ENCODE data around the gene NUF2. TPM values are rescaled to one million over a fixed set of nuclear protein-coding genes. Genes with fewer than 3 reads are reported as not detected.
"Not testable (repeated sequence)": the region's sequence is repeated elsewhere in the genome, so short reads cannot be mapped to it uniquely, and the experiment has no call there.

NUF2 gene
- total RNA-seq, 2 experiments from 2014 or later: 86.1 to 92.5 TPM

DNA sequence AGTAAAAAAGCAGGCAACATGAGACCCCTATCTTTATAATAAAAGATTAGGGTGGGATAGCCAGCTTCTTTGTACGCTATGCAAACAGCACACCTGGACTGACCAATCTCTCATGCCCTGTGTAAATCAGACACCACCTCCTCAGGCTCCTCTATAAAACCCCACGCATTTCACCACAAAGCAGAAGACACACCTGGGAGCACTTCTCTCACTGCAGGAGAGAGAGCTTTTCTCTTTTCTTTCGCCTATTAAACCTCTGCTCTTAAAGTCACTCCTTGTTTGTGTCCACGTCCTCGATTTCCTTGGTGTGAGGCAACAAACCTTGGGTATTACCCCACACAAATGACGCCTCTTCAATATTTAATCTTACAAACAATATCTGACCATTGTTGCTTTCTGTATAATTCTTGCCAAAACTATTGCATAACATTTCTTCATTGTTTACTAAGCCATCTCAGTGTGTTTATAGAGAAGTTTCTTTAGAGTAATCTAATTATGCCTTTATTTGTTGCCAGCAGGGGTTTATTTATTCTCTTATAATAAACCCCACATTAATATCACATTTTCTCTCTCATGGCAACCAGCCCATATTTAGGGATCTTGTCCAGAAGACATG is 31.6 kb upstream of the NUF2 start:
- no TSS peak for BruUV-seq (replicated peaks)
- DNase-seq (ENCODE audit: low spot score): no peak
- intact Hi-C loops (cut with micrococcal nuclease; ENCODE audit: unreplicated experiment): no loop called here
- Histone ChIP-seq H3K9me3 (ENCODE audit: low read length) (no peaks in the 10 kb centered on the region), H2AFZ (ENCODE audit: low read length) (no peak overlapping the region), H4K20me1 (ENCODE audit: insufficient read depth, low read length) (no peaks in the 10 kb centered on the region), H3K4me3 (ENCODE audit: low read depth, low read length, poor library complexity, severe bottlenecking) (no peak overlapping the region), H3K4me1 (ENCODE audit: insufficient read depth, low read length, poor library complexity, severe bottlenecking) (peaks cover 3% of the 10 kb centered on the region), H3K4me2 (ENCODE audit: low read length) (no peak overlapping the region), H3K36me3 (ENCODE audit: insufficient read depth, low read length) (peaks cover 10% of the 10 kb centered on the region), H3K9me2 (ENCODE audit: insufficient read depth, low read length) (no peaks in the 10 kb centered on the region), H3K79me2 (ENCODE audit: insufficient read depth, low read depth, low read length) (no peaks in the 10 kb centered on the region), H3K27ac (ENCODE audit: low read depth, low read length, poor library complexity, severe bottlenecking) (no peak overlapping the region)
- ChIA-PET POLR2A (interaction anchor here (0.6 kb wide), 1 partner anchor 124 kb away, joined by 3 read pairs; no protein-coding TSS in a partner anchor), CTCF (ENCODE audit: unreplicated experiment) (no interaction called here)
- TF ChIP-seq, protein P1, sequence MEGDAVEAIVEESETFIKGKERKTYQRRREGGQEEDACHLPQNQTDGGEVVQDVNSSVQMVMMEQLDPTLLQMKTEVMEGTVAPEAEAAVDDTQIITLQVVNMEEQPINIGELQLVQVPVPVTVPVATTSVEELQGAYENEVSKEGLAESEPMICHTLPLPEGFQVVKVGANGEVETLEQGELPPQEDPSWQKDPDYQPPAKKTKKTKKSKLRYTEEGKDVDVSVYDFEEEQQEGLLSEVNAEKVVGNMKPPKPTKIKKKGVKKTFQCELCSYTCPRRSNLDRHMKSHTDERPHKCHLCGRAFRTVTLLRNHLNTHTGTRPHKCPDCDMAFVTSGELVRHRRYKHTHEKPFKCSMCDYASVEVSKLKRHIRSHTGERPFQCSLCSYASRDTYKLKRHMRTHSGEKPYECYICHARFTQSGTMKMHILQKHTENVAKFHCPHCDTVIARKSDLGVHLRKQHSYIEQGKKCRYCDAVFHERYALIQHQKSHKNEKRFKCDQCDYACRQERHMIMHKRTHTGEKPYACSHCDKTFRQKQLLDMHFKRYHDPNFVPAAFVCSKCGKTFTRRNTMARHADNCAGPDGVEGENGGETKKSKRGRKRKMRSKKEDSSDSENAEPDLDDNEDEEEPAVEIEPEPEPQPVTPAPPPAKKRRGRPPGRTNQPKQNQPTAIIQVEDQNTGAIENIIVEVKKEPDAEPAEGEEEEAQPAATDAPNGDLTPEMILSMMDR (conservative IDR thresholded peaks at IDR 0.05; ENCODE audit: low read length): no peak
- TF ChIP-seq EZH2phosphoT487 (IDR thresholded peaks at IDR 0.05; ENCODE audit: borderline replicate concordance, low read depth, low read length): no peak

GRCh38 chr1:163291461-163291860 is 30.3 kb upstream of the NUF2 start:
- Histone ChIP-seq H3K27ac (ENCODE audit: low read depth, low read length, poor library complexity, severe bottlenecking) (no peak overlapping the region), H4K20me1 (ENCODE audit: insufficient read depth, low read length) (no peaks in the 10 kb centered on the region), H3K4me1 (ENCODE audit: insufficient read depth, low read length, poor library complexity, severe bottlenecking) (peaks cover 3% of the 10 kb centered on the region), H3K4me2 (ENCODE audit: low read length) (no peak overlapping the region), H3K36me3 (ENCODE audit: insufficient read depth, low read length) (peaks cover 10% of the 10 kb centered on the region), H3K4me3 (ENCODE audit: low read depth, low read length, poor library complexity, severe bottlenecking) (no peak overlapping the region), H3K9me3 (ENCODE audit: low read length) (no peaks in the 10 kb centered on the region), H2AFZ (ENCODE audit: low read length) (no peak overlapping the region), H3K9me2 (ENCODE audit: insufficient read depth, low read length) (no peaks in the 10 kb centered on the region), H3K79me2 (ENCODE audit: insufficient read depth, low read depth, low read length) (no peaks in the 10 kb centered on the region)
- ChIA-PET POLR2A (interaction anchor here (0.7 kb wide), 2 partner anchors 9 to 87 kb away, joined by 3 to 4 read pairs; no protein-coding TSS in a partner anchor), CTCF (ENCODE audit: unreplicated experiment) (no interaction called here)
- intact Hi-C loops (cut with micrococcal nuclease; ENCODE audit: unreplicated experiment): no loop called here
- BruUV-seq (replicated peaks): no TSS peak
- DNase-seq (ENCODE audit: low spot score): no peak
- TF ChIP-seq, protein P1 (conservative IDR thresholded peaks at IDR 0.05; ENCODE audit: low read length): no peak
- no peak for TF ChIP-seq EZH2phosphoT487 (IDR thresholded peaks at IDR 0.05; ENCODE audit: borderline replicate concordance, low read depth, low read length)

DNA sequence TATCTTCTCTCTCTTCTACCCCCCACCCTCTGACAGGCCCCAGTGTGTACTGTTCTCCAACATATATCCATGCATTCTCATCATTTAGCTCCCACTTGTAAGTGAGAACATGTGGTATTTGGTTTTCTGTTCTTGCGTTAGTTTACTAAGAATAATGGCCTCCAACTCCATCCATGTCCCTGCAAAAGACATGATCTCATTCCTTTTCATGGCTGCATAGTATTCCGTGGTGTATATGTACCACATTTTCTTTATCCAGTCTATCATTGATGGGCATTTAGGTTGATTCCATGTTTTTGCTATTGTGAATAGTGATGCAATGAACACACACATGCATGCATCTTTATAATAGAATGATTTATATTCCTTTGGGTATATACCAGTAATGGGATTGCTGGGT is 29.6 kb upstream of the NUF2 start:
- H3K27ac ChIP-seq (ENCODE audit: low read depth, low read length, poor library complexity, severe bottlenecking); POLR2A ChIA-PET; DNase-seq (ENCODE audit: low spot score); H3K4me2 ChIP-seq (ENCODE audit: low read length); H3K4me3 ChIP-seq (ENCODE audit: low read depth, low read length, poor library complexity, severe bottlenecking); CTCF ChIA-PET (ENCODE audit: unreplicated experiment); H3K9me2 ChIP-seq (ENCODE audit: insufficient read depth, low read length); H4K20me1 ChIP-seq (ENCODE audit: insufficient read depth, low read length); BruUV-seq (replicated peaks); H2AFZ ChIP-seq (ENCODE audit: low read length); intact Hi-C loops (cut with micrococcal nuclease; ENCODE audit: unreplicated experiment); H3K9me3 ChIP-seq (ENCODE audit: low read length); H3K4me1 ChIP-seq (ENCODE audit: insufficient read depth, low read length, poor library complexity, severe bottlenecking); H3K79me2 ChIP-seq (ENCODE audit: insufficient read depth, low read depth, low read length): not testable (repeated sequence)
- H3K36me3 ChIP-seq (ENCODE audit: insufficient read depth, low read length): peaks cover 10% of the 10 kb centered on the region

- H3K4me1 ChIP-seq (ENCODE audit: insufficient read depth, low read length, poor library complexity, severe bottlenecking); BruUV-seq (replicated peaks); intact Hi-C loops (cut with micrococcal nuclease; ENCODE audit: unreplicated experiment): not testable (repeated sequence)
Observed at GRCh38 chr1:163293497-163293896, 28.3 kb upstream of the NUF2 start.

More at GRCh38 chr1:163293497-163293896, 28.3 kb upstream of the NUF2 start:
- DNase-seq (ENCODE audit: low spot score); H3K27ac ChIP-seq (ENCODE audit: low read depth, low read length, poor library complexity, severe bottlenecking); H3K79me2 ChIP-seq (ENCODE audit: insufficient read depth, low read depth, low read length); H2AFZ ChIP-seq (ENCODE audit: low read length); POLR2A ChIA-PET; H3K9me2 ChIP-seq (ENCODE audit: insufficient read depth, low read length); H3K4me2 ChIP-seq (ENCODE audit: low read length); H3K9me3 ChIP-seq (ENCODE audit: low read length); CTCF ChIA-PET (ENCODE audit: unreplicated experiment); H3K4me3 ChIP-seq (ENCODE audit: low read depth, low read length, poor library complexity, severe bottlenecking); H4K20me1 ChIP-seq (ENCODE audit: insufficient read depth, low read length): not testable (repeated sequence)
- peaks cover 10% of the 10 kb centered on the region for H3K36me3 ChIP-seq (ENCODE audit: insufficient read depth, low read length)

All from OCI-LY7 (cell line).